PC-3 (cell line): ENCODE data around the gene SCAF8.

Experiments
- CTCF ChIP-seq: fragments of 300-600 bp; sonication (generic); conservative IDR thresholded peaks from 2 replicates; pipeline ENCODE4 v1.5.1; 2017; ENCODE audit warnings: antibody characterized with exemption, low read depth, mild to moderate bottlenecking, low read length
- EZH2 ChIP-seq: fragments of 300-600 bp; sonication (generic); IDR thresholded peaks from one replicate; pipeline ENCODE4 v1.6.1; 2017; ENCODE audit warnings: antibody characterized with exemption, mild to moderate bottlenecking, low read length; ENCODE audit not compliant: unreplicated experiment

- no peak for TF ChIP-seq CTCF
- TF ChIP-seq EZH2, result no peak
Observed at GRCh38 chr6:154829970-154830369, 96.8 kb downstream of the SCAF8 start.
